Measurements from ENCODE around the gene NACA2.
"Not testable (repeated sequence)": the region's sequence is repeated elsewhere in the genome, so short reads cannot be mapped to it uniquely, and the experiment has no call there.

NACA2 gene

GRCh38 chr17:61632826-61633225 is 41.8 kb upstream of the NACA2 start:
- no peaks in the 10 kb centered on the region for H3K36me3 Mint-ChIP-seq (ENCODE audit: low read depth)
- peaks cover 6% of the 10 kb centered on the region for H3K27me3 Mint-ChIP-seq (ENCODE audit: low read depth)
- no peaks in the 10 kb centered on the region for H3K4me1 Mint-ChIP-seq
- H3K9me3 Mint-ChIP-seq: peaks cover 36% of the 10 kb centered on the region
- H3K27ac Mint-ChIP-seq: no peak overlapping the region
- TF ChIP-seq CTCF (IDR thresholded peaks at IDR 0.05; ENCODE audit: unreplicated experiment in 3 of 3): no peak
- H3K4me3 Mint-ChIP-seq: no peak overlapping the region

GRCh38 chr17:61631800-61632199 is 40.8 kb upstream of the NACA2 start:
- no peak overlapping the region for H3K27ac Mint-ChIP-seq
- no peaks in the 10 kb centered on the region for H3K36me3 Mint-ChIP-seq (ENCODE audit: low read depth)
- H3K9me3 Mint-ChIP-seq: peaks cover 33% of the 10 kb centered on the region
- no peak overlapping the region for H3K4me3 Mint-ChIP-seq
- H3K27me3 Mint-ChIP-seq (ENCODE audit: low read depth): peaks cover 6% of the 10 kb centered on the region
- no peaks in the 10 kb centered on the region for H3K4me1 Mint-ChIP-seq
- TF ChIP-seq CTCF (IDR thresholded peaks at IDR 0.05; ENCODE audit: unreplicated experiment in 3 of 3): no peak

GRCh38 chr17:61628158-61628557 is 37.1 kb upstream of the NACA2 start:
- not testable (repeated sequence) for H3K4me3 Mint-ChIP-seq; H3K36me3 Mint-ChIP-seq (ENCODE audit: low read depth); H3K9me3 Mint-ChIP-seq; H3K4me1 Mint-ChIP-seq; H3K27me3 Mint-ChIP-seq (ENCODE audit: low read depth); H3K27ac Mint-ChIP-seq

- H3K36me3 Mint-ChIP-seq (ENCODE audit: low read depth): no peaks in the 10 kb centered on the region
- no peaks in the 10 kb centered on the region for H3K4me1 Mint-ChIP-seq
- TF ChIP-seq CTCF (IDR thresholded peaks at IDR 0.05; ENCODE audit: unreplicated experiment in 3 of 3): no peak
- H3K27me3 Mint-ChIP-seq (ENCODE audit: low read depth): peaks cover 6% of the 10 kb centered on the region
- H3K9me3 Mint-ChIP-seq: peaks cover 4% of the 10 kb centered on the region
- H3K4me3 Mint-ChIP-seq: no peak overlapping the region
- H3K27ac Mint-ChIP-seq: no peak overlapping the region
Measured at GRCh38 chr17:61627658-61628057, 36.6 kb upstream of the NACA2 start.

GRCh38 chr17:61627125-61627524 is 36.1 kb upstream of the NACA2 start:
- TF ChIP-seq CTCF (IDR thresholded peaks at IDR 0.05; ENCODE audit: unreplicated experiment in 3 of 3): no peak
- Mint-ChIP-seq H3K27ac (no peak overlapping the region), H3K4me3 (no peak overlapping the region), H3K9me3 (peaks cover 8% of the 10 kb centered on the region), H3K4me1 (no peaks in the 10 kb centered on the region), H3K36me3 (ENCODE audit: low read depth) (no peaks in the 10 kb centered on the region), H3K27me3 (ENCODE audit: low read depth) (peaks cover 6% of the 10 kb centered on the region)

GRCh38 chr17:61625564-61625963 is 34.5 kb upstream of the NACA2 start:
- no peak for TF ChIP-seq CTCF (IDR thresholded peaks at IDR 0.05; ENCODE audit: unreplicated experiment in 3 of 3)
- Mint-ChIP-seq H3K4me3 (no peak overlapping the region), H3K4me1 (no peaks in the 10 kb centered on the region), H3K36me3 (ENCODE audit: low read depth) (no peaks in the 10 kb centered on the region), H3K9me3 (peaks cover 21% of the 10 kb centered on the region), H3K27ac (no peak overlapping the region), H3K27me3 (ENCODE audit: low read depth) (no peaks in the 10 kb centered on the region)

All from nephron (organoid).